Sigmoid colon (tissue), 7 donors: ENCODE measurements around the gene ITGAD. TPM values are rescaled to one million over a fixed set of nuclear protein-coding genes. Genes with fewer than 3 reads are reported as not detected.
"Not testable (repeated sequence)": the region's sequence is repeated elsewhere in the genome, so short reads cannot be mapped to it uniquely, and the experiment has no call there.

Source experiments
- DNase-seq: peaks from one replicate; pipeline ENCODE4 v3.0.0-alpha.2; 2019
- H3K27ac ChIP-seq, 4 donors: fragments of 200-600 bp; sonication (generic); one replicate each; pipeline ENCODE4 v1.5.1; 2016 to 2019; ENCODE audit warnings: mild to moderate bottlenecking in 1 of 4
- H3K27me3 ChIP-seq, 3 donors: fragments of 200-600 bp; sonication (generic); one replicate each; pipeline ENCODE4 v1.5.1; 2019; ENCODE audit warnings: mild to moderate bottlenecking in 1 of 3
- H3K36me3 ChIP-seq, 4 donors: fragments of 200-600 bp; sonication (generic); one replicate each; pipeline ENCODE4 v1.5.1; 2016 to 2019
- H3K4me1 ChIP-seq, 4 donors: fragments of 200-600 bp; sonication (generic); one replicate each; pipeline ENCODE4 v1.5.1; 2017 to 2019
- H3K4me3 ChIP-seq, 4 donors: fragments of 200-600 bp; sonication (generic); one replicate each; pipeline ENCODE4 v1.5.1; 2017 to 2019; ENCODE audit warnings: mild to moderate bottlenecking in 2 of 4, moderate library complexity in 1 of 4
- H3K9me3 ChIP-seq, 4 donors: fragments of 200-600 bp in 3 of 4; sonication (generic) in 3 of 4; one replicate each; pipeline versions ENCODE4 v1.5.1 to v1.6.1; 2013 to 2019
- EP300 ChIP-seq, 4 donors: sonication (generic); formaldehyde crosslinking; IDR thresholded peaks; one replicate each; pipeline ENCODE4 v1.6.1; 2017; ENCODE audit warnings: antibody characterized with exemption in 4 of 4
- POLR2A ChIP-seq, 2 donors: fragments of 450-650 bp; IDR thresholded peaks; one replicate each; pipeline ENCODE4 v1.6.1; 2016; ENCODE audit warnings: antibody characterized with exemption in 2 of 2, mild to moderate bottlenecking in 2 of 2, moderate library complexity in 2 of 2
- POLR2AphosphoS5 ChIP-seq, 4 donors: sonication (generic); formaldehyde crosslinking; IDR thresholded peaks; one replicate each; pipeline ENCODE4 v1.6.1; 2017; ENCODE audit warnings: antibody characterized with exemption in 4 of 4
- WGBS, 2 donors: extraction: QIAGEN DNeasy Blood & Tissue Kit; methylation state at CpG; one replicate each; pipeline ENCODE4 v1.1.7; 2013; 5-methylcytosine and 5-hydroxymethylcytosine counted together
- intact Hi-C: fragments of 100-400 bp; cut with DNase I; formaldehyde crosslinking; loops from one replicate; pipeline ENCODE4 v1.15.1; 2023
- polyA plus RNA-seq, 3 donors: library from polyadenylated mRNA; stranded (reverse); fragments of 200-250 nt; gene quantifications; one replicate each; pipeline ENCODE4 v1.2.3, GENCODE V29; 2013
- total RNA-seq, 4 donors: library from RNA; depleted of rRNA; stranded (reverse); fragments of >200 nt; gene quantifications; one replicate each; pipeline ENCODE4 v1.1.0, GENCODE V29; 2016
- TF ChIP-seq, protein P1 (sequence below), 4 experiments: fragments of 450-650 bp in 3 of 4; fragments of 200-600 bp in 1 of 4; IDR thresholded peaks; one replicate each; pipeline ENCODE4 v1.5.1; 2016 to 2019; ENCODE audit warnings: antibody characterized with exemption in 4 of 4, mild to moderate bottlenecking in 3 of 4, moderate library complexity in 2 of 4
- donor health status: healthy with polysubstance abuse.
- donor health status: Bipolar disorder and iron deficiency.
- donor health status: healthy.

The ITGAD gene
- total and polyA plus RNA-seq, 7 donors = 0.22 TPM; not detected in 6

DNA sequence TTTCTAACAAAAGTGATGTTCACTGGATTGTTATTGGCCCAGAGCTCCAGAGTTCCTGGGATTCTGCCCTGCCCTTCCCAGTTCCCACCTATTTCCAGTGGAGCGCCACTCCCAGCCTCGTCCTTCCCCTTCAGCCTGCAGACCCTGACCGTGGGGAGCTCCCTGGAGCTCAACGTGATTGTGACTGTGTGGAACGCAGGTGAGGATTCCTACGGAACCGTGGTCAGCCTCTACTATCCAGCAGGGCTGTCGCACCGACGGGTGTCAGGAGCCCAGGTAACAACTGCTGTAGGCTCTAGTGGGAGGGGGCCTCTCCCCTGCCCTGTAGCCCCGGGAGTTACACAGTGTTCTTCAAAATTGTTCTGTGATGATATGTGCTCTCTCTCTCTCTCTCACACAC is 23.2 kb downstream of the ITGAD start:
- Histone ChIP-seq H3K27me3 (peaks cover 0 to 14% (median 0%) of the 10 kb centered on the region in 3 donors), H3K4me1 (no peaks in the 10 kb centered on the region), H3K9me3 (no peaks in the 10 kb centered on the region), H3K4me3 (no peak overlapping the region), H3K27ac (no peak overlapping the region), H3K36me3 (no peaks in the 10 kb centered on the region)
- DNase-seq = no peak
- no peak for TF ChIP-seq EP300 (IDR thresholded peaks at IDR 0.05)
- TF ChIP-seq POLR2AphosphoS5 (IDR thresholded peaks at IDR 0.05) = no peak
- no peak for TF ChIP-seq POLR2A (IDR thresholded peaks at IDR 0.05)
- TF ChIP-seq, protein P1, sequence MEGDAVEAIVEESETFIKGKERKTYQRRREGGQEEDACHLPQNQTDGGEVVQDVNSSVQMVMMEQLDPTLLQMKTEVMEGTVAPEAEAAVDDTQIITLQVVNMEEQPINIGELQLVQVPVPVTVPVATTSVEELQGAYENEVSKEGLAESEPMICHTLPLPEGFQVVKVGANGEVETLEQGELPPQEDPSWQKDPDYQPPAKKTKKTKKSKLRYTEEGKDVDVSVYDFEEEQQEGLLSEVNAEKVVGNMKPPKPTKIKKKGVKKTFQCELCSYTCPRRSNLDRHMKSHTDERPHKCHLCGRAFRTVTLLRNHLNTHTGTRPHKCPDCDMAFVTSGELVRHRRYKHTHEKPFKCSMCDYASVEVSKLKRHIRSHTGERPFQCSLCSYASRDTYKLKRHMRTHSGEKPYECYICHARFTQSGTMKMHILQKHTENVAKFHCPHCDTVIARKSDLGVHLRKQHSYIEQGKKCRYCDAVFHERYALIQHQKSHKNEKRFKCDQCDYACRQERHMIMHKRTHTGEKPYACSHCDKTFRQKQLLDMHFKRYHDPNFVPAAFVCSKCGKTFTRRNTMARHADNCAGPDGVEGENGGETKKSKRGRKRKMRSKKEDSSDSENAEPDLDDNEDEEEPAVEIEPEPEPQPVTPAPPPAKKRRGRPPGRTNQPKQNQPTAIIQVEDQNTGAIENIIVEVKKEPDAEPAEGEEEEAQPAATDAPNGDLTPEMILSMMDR (IDR thresholded peaks at IDR 0.05) = no peak
- intact Hi-C loops = no loop called here
- WGBS, 2 donors = 68 to 83% methylated on average over 11 of the region's 11 CpGs

- WGBS, 2 donors = 77 to 84% methylated on average over 2 of the region's 2 CpGs
- intact Hi-C loops = not testable (repeated sequence)
These were observed 23.9 kb downstream of the ITGAD start for GRCh38 chr16:31417036-31417435.

GRCh38 chr16:31417916-31418315 is 24.8 kb downstream of the ITGAD start:
- Histone ChIP-seq H3K4me3 (no peak overlapping the region), H3K27ac (no peak overlapping the region), H3K36me3 (no peaks in the 10 kb centered on the region), H3K9me3 (no peaks in the 10 kb centered on the region), H3K27me3 (peaks cover 0 to 14% (median 0%) of the 10 kb centered on the region in 3 donors), H3K4me1 (no peaks in the 10 kb centered on the region)
- intact Hi-C loops = no loop called here
- TF ChIP-seq POLR2AphosphoS5 (IDR thresholded peaks at IDR 0.05) (no peak), POLR2A (IDR thresholded peaks at IDR 0.05) (no peak), EP300 (IDR thresholded peaks at IDR 0.05) (no peak)
- TF ChIP-seq, protein P1 (IDR thresholded peaks at IDR 0.05) = no peak
- no peak for DNase-seq
- WGBS, 2 donors = 92% methylated on average over 5 of the region's 5 CpGs

More at GRCh38 chr16:31417036-31417435, 23.9 kb downstream of the ITGAD start:
- not testable (repeated sequence) for H3K27ac ChIP-seq, H3K36me3 ChIP-seq, H3K4me1 ChIP-seq, DNase-seq, H3K9me3 ChIP-seq, H3K4me3 ChIP-seq
- H3K27me3 ChIP-seq = peaks cover 0 to 14% (median 0%) of the 10 kb centered on the region in 3 donors

DNA sequence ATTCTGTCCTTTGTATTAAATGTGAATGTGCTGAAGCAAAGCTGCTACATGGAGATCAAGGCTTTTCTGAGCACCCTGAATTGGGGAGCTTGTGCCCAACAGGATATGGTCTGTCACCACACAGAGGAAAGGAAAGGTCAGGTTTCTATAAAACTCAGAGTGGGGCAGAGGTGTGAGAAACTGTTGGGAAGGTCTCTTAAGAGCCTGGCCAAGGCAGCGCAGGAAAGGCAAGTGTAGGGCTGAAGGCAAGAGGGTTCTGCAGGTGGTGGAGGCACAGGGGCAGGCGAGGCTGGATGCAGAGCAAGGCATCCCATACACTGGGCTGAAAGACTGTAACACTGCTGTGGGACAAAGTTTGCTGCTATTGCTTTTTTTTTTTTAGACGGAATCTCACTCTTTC is 26.9 kb downstream of the ITGAD start:
- intact Hi-C loops = no loop called here
- 64 to 81% methylated on average over 3 of the region's 3 CpGs for WGBS, 2 donors
- no peak overlapping the region for H3K4me3 ChIP-seq
- H3K4me1 ChIP-seq = no peaks in the 10 kb centered on the region
- H3K27me3 ChIP-seq = peaks cover 0 to 14% (median 0%) of the 10 kb centered on the region in 3 donors
- no peak overlapping the region for H3K27ac ChIP-seq
- DNase-seq = no peak
- H3K9me3 ChIP-seq = no peaks in the 10 kb centered on the region
- no peaks in the 10 kb centered on the region for H3K36me3 ChIP-seq
- TF ChIP-seq EP300 (IDR thresholded peaks at IDR 0.05) = no peak
- TF ChIP-seq, protein P1 (IDR thresholded peaks at IDR 0.05) = no peak
- TF ChIP-seq POLR2A (IDR thresholded peaks at IDR 0.05) = no peak
- no peak for TF ChIP-seq POLR2AphosphoS5 (IDR thresholded peaks at IDR 0.05)

DNA sequence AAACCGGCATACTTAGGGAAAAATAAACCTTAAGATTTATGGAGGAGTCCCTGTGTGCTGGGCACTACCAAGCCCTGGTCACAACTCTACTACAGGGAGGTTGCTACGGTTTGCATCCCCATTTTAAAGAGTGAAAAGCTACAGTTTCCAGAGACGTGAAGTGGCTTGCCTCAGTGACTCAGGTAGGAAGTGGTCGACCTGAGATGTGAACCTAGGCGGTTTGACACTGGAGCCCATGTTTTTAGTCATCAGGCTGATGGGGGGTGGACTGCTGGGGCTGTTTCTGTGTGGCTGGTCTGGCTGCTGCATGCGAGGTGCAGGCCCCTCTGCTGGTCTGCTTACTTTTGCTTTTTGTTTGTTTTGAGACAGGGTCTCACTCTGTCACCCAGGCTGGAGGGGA is 28.5 kb downstream of the ITGAD start:
- no peak overlapping the region for H3K4me3 ChIP-seq
- TF ChIP-seq EP300 (IDR thresholded peaks at IDR 0.05) = no peak
- TF ChIP-seq POLR2A (IDR thresholded peaks at IDR 0.05) = no peak
- WGBS, 2 donors = 61% methylated on average over 6 of the region's 6 CpGs
- peaks cover 0 to 14% (median 0%) of the 10 kb centered on the region in 3 donors for H3K27me3 ChIP-seq
- H3K27ac ChIP-seq = no peak overlapping the region
- H3K9me3 ChIP-seq = no peaks in the 10 kb centered on the region
- intact Hi-C loops = no loop called here
- no peaks in the 10 kb centered on the region for H3K36me3 ChIP-seq
- H3K4me1 ChIP-seq = no peaks in the 10 kb centered on the region
- no peak for DNase-seq

- Histone ChIP-seq H3K27ac (no peak overlapping the region), H3K4me3 (no peak overlapping the region), H3K4me1 (peaks cover 0 to 11% (median 10%) of the 10 kb centered on the region in 4 donors), H3K9me3 (no peaks in the 10 kb centered on the region), H3K27me3 (peaks cover 0 to 5% (median 0%) of the 10 kb centered on the region in 3 donors), H3K36me3 (no peaks in the 10 kb centered on the region)
- intact Hi-C loops = no loop called here
- TF ChIP-seq, protein P1 (IDR thresholded peaks at IDR 0.05) = no peak
- no peak for TF ChIP-seq EP300 (IDR thresholded peaks at IDR 0.05)
- TF ChIP-seq POLR2AphosphoS5 (IDR thresholded peaks at IDR 0.05) = no peak
- TF ChIP-seq POLR2A (IDR thresholded peaks at IDR 0.05) = no peak
- no peak for DNase-seq
- WGBS, 2 donors = 56 to 70% methylated on average over 3 of the region's 3 CpGs
These were observed 30.1 kb downstream of the ITGAD start for GRCh38 chr16:31423241-31423640.
